Measurements from ENCODE around the gene TMEM145.
A peak's percentile ranks its signal among the peaks of the same experiment; 100 is the strongest.
"Not testable (repeated sequence)": the region's sequence is repeated elsewhere in the genome, so short reads cannot be mapped to it uniquely, and the experiment has no call there.

The TMEM145 gene

GRCh38 chr19:42313096-42313839 is at the start of gene TMEM145:
TMEM145 (plus strand) TSS chr19:42313309; CDS start chr19:42313377, 68 bp downstream.
- DNase-seq = peak; percentile 88

DNA sequence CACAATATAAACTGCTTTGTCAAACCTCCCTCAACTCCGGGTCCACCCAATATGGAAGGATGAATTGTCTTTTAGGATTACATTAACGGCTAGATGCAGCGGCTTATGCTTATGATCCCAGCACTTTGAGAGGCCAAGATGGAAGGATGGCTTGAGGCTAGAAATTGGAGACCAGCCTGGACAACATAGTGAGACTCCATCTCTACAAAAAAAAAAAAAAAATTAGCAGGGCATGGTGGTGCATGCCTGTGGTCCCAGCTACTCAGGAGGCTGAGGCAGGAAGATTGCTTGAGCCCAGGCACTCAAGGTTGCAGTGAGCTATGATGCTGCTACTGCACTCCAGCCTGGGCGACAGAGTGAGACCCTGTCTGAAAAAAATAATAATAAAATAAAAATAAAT is 47.0 kb upstream of the TMEM145 start:
- not testable (repeated sequence) for DNase-seq

DNA sequence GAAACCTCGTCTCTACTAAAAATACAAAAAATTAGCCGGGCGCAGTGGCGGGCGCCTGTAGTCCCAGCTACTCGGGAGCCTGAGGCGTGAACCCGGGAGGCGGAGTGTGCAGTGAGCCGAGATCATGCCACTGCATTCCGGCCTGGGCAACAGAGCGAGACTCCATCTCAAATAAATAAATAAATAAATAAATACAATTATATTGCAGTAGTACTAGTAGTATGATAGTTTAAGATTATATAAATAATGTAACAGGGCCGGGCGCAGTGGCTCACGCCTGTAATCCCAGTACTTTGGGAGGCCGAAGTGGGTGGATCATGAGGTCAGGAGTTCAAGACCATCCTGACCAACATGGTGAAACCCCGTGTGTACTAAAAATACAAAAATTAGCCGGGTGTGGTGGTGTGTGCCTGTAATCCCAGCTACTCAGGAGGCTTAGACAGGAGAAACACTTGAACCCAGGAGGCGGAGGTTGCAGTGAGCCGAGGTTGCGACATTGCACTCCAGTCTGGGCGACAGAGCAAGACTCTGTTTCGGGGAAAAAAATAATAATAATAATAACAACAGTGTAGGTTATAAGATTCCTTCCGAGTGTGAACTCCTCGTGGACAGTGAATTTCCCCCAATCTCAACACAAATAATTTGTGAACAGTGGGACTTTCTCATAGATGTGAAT is 46.0 kb upstream of the TMEM145 start:
- DNase-seq = not testable (repeated sequence)

GRCh38 chr19:42267644-42268141 is 45.4 kb upstream of the TMEM145 start:
- DNase-seq = no peak

- peak; percentile 100 for DNase-seq
Observed at GRCh38 chr19:42268142-42268703, 44.9 kb upstream of the TMEM145 start.

GRCh38 chr19:42268704-42269477 is 44.2 kb upstream of the TMEM145 start, which contains the start of gene CIC:
CIC (plus strand) TSS chr19:42269252; CDS start chr19:42271784, 2,532 bp downstream.
- peak; percentile 100 for DNase-seq

DNA sequence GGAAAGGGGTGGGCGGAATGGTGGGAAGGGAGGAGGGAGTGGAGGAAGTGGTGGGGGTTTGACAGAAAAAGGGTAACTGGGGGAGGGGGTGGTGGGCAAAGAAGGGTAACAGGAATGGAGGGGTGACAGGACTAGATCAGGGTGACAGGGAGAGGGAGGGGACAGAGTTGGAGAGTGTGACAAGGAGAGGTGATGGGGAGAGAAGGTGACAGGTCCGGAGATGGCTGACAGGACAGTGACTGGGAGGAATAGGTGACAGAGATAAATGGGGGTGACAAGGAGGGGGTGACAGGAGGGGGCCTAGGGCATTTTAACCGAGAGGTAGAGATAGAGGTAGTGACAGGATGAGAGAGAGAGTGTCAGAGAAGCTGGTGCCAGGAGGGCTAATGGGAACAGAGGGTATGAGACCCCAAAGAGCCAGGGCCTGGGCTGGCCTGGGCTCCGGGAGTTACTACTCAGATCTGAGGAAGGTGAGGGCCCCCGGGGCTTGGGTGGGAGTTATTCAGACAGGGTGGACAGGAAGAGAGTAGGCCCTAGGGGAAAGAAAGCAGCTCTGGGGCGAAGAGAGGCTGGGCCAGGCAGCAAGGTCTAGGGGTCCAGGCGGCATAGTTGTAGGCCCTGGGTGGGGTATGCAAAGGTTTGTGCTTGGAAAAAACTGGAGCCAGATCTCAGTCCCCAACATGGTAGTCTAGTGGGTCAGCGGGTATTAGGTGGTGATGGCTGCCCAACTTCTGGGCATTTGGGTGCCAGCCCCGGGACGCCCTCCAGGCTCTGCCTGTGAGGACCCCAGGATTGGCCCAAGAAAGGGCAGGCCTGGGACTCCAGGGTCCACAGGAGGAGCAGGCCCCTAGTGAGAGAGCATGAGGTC is 43.4 kb upstream of the TMEM145 start:
- DNase-seq = no peak

- no peak for DNase-seq
Observed at GRCh38 chr19:42270346-42271044, 42.6 kb upstream of the TMEM145 start.

DNA sequence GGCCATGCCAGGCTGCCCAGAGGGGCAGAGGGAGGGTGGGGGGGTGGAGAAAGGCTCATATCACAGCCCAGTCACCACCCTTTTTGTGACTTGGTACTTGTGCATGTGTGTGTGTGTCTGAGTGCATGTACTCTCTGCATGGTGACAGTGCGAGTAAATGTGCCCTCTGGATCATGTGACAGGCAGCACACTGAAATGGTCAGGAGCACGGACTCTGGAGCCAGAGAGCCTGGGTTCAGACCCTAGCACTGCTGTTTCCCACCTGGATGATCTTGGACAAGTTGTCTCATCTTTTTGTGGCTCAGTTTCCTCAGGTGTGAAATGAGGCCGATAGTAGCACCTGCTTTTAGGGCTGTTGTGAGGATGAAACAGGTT is 42.1 kb upstream of the TMEM145 start:
- DNase-seq = no peak

DNA sequence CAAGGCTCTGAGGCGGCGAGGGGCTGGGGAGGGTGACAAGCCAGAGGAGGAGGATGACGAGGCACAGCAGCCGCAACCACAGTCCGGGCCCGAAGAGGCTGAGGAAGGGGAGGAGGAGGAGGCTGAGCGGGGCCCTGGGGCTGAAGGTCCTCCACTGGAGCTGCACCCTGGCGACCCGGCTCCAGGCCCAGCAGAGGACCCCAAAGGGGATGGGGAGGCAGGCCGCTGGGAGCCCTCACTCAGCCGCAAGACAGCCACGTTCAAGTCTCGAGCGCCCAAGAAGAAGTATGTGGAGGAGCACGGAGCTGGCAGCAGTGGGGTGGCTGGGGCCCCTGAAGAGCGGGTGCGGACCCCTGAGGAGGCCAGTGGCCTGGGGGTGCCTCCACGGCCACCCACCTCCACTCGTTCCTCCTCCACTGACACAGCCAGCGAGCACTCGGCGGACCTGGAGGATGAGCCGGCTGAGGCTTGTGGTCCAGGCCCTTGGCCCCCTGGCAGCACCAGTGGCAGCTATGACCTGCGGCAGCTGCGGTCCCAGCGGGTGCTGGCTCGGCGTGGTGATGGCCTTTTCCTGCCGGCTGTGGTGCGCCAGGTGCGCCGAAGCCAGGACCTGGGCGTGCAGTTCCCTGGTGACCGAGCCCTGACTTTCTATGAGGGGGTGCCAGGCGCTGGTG is 41.1 kb upstream of the TMEM145 start:
- no peak for DNase-seq

DNA sequence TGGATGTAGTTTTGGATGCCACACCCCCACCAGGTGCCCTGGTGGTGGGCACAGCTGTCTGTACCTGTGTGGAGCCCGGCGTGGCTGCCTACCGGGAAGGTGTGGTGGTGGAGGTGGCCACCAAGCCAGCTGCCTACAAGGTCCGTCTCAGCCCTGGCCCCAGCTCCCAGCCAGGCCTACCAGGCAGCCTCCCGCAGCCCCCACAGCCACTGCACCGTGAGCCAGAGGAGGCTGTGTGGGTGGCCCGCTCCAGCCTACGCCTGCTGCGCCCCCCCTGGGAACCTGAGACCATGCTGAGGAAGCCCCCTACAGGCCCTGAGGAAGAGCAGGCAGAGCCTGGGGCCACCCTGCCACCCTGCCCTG is 40.6 kb upstream of the TMEM145 start:
- no peak for DNase-seq

- DNase-seq = no peak
Observed at GRCh38 chr19:42272989-42273406, 40.1 kb upstream of the TMEM145 start.

- no peak for DNase-seq
Observed at GRCh38 chr19:42273407-42274064, 39.6 kb upstream of the TMEM145 start.

DNA sequence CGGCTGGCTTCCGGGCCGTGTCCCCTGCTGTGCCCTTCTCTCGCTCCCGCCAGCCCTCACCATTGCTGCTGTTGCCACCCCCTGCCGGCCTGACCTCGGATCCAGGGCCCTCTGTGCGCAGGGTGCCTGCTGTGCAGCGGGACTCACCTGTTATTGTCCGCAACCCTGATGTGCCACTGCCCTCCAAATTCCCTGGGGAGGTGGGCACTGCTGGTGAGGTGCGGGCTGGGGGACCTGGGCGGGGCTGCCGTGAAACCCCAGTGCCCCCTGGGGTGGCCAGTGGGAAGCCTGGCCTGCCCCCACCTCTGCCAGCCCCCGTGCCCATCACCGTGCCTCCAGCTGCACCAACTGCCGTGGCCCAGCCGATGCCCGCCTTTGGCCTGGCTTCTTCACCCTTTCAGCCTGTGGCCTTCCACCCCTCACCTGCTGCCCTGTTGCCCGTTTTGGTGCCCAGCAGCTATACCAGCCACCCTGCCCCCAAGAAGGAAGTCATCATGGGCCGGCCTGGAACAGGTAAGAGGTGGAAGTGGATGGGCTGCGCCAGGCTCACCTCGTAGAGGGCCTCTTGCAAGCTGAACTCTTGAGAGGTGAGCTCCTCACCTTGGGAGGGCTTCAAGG is 38.9 kb upstream of the TMEM145 start:
- no peak for DNase-seq

DNA sequence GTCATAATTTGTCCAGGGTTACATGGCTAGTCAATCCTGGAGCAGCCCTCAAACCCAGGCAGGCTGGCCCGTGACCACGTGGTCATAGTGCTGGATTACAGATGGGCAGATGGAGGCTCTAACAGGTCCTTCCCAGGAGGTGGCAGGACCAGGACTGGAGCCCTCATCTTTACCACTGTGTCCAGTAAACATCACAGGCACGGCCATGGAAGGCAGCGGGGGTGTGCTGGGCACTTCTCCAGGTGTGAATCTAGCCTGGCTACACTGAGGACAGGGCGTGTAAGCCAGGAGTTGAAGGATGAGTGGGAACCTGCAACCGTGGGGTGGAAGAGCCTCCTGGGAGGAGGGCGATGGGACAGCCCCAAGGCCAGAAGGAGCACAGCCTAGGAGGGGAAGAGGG is 38.0 kb upstream of the TMEM145 start:
- no peak for DNase-seq

- no peak for DNase-seq
Observed at GRCh38 chr19:42275517-42275916, 37.6 kb upstream of the TMEM145 start.

GRCh38 chr19:42276284-42276683 is 36.8 kb upstream of the TMEM145 start:
- DNase-seq = no peak

DNA sequence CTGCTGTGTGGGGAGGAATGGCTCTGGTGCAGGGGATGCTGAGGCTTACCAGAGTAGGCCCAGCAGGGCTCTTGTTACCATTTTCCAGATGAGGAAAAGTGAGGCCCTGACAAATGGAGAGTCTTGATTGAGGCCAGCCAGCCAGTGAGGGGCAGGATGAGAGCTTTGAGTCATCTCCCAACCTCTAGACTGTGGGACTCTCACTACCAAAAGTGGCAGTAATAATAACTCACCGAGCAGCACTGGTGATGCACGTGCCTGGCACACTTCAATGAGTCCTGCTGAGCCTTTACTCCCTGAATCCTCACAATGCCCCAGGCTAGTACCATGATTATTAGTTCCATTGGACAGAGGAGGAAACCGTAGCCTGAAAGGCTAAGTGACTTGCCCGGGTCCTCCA is 36.3 kb upstream of the TMEM145 start:
- no peak for DNase-seq

DNA sequence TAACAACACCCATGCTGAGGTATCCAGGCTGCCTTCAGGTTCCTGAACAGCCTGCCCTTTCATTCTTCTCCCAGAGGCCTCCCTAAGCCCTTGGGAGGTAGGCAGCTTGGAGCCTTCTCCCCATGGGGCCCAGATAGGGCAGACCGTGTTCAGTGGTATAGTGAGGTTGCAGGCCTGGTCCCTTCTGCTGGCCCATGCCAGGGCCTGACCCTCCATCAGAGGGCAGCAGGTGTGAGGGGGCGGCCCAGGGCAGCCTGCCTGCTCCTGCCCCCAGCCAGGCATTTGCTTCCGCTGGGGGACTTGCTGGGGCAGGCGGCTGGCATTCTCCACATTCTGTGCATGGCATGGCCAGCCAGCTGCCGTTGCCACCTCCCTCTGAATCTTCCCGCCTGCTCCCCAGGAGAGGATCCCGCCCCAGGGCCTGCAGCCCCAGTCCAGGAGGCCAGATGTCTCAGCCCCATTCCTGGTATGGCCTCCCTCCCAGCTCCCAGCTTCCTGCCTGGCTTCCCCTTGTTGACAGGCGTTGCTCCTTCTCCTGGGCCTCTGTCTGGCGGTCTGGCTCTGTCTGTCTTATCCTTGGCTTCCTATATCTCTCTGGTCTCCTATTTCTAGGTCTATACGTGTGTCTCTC is 35.2 kb upstream of the TMEM145 start:
- DNase-seq = no peak
